ENCODE measurements around the gene SGO1. TPM values are rescaled to one million over a fixed set of nuclear protein-coding genes. Genes with fewer than 3 reads are reported as not detected.

SGO1 gene
- total RNA-seq, 1 experiment from 2014 or later, result 23.5 TPM

DNA sequence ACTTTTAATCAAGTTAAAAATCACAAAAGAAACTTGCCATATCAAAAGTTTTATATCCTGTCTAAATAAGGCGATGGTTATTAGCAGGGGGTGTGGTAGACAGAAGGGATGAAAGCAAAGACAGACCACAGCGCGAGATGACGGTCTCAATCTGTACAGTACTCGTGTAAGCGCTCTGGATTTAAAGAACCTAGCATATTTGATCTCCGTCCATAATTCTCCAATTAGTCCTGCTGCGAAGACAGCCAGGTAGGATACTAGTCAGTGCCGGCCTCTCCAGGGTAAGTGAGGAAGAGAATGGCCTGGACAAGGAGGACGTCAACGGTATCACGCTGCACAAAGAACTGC lies 701 bp downstream of the SGO1 start:
- Histone ChIP-seq H3K4me1 (ENCODE audit: control insufficient read depth in 1 of 2, insufficient read depth in 2 of 2, low read length in 2 of 2) (peaks cover 7 to 16% of the 10 kb centered on the region in 2 experiments; a peak in 3 of 4 replicates), H4K20me1 (ENCODE audit: insufficient read depth) (no peaks in the 10 kb centered on the region), H3K27ac (ENCODE audit: low read depth, low read length) (peak overlapping the region; percentile 49), H3K9me3 (ENCODE audit: control insufficient read depth in 1 of 2, insufficient read depth in 1 of 2, low read depth in 1 of 2, low read length in 2 of 2) (no peaks in the 10 kb centered on the region), H3K4me2 (ENCODE audit: low read length) (peak overlapping the region; percentile 75), H2AFZ (ENCODE audit: low read depth, low read length, poor library complexity, severe bottlenecking) (no peak overlapping the region), H3K36me3 (ENCODE audit: control insufficient read depth in 1 of 2, insufficient read depth in 2 of 2, low read length in 2 of 2) (peaks cover 10 to 14% of the 10 kb centered on the region in 2 experiments; a peak in 2 of 4 replicates), H3K27me3 (ENCODE audit: insufficient read depth, low read length) (no peaks in the 10 kb centered on the region), H3K79me2 (ENCODE audit: insufficient read depth, low read length) (peaks cover 28% of the 10 kb centered on the region), H3K4me3 (replicated peaks in 1 of 2; ENCODE audit: low read depth in 1 of 2, low read length in 2 of 2) (peak overlapping the region; percentile 77 to 88), H3K9me2 (ENCODE audit: insufficient read depth) (no peaks in the 10 kb centered on the region), H3K9ac (ENCODE audit: low read length) (peak overlapping the region; percentile 81)
- RAD21 ChIA-PET (ENCODE audit: low non-redundant PET in 1 of 2, low total read pairs in 2 of 2, uncharacterized antibody in 2 of 2, unreplicated experiment in 2 of 2), result no interaction called here
- peak; percentile 39 for ATAC-seq
- POLR2A ChIA-PET, result no interaction called here
- no peak for TF ChIP-seq CEBPB (IDR thresholded peaks at IDR 0.05; ENCODE audit: low read depth)
- TF ChIP-seq SIN3A (IDR thresholded peaks at IDR 0.05; ENCODE audit: low read depth), result no peak
- TF ChIP-seq EZH2phosphoT487 (IDR thresholded peaks at IDR 0.05; ENCODE audit: borderline replicate concordance), result no peak
- no peak for TF ChIP-seq ELF1 (IDR thresholded peaks at IDR 0.05; ENCODE audit: borderline replicate concordance, low read depth)
- TF ChIP-seq EGR1 (IDR thresholded peaks at IDR 0.05; ENCODE audit: low read depth), result no peak
- TF ChIP-seq CBX3 (IDR thresholded peaks at IDR 0.05; ENCODE audit: low read depth), result no peak
- TF ChIP-seq POLR2AphosphoS5 (IDR thresholded peaks at IDR 0.05; ENCODE audit: low read depth, low read length), result no peak
- intact Hi-C loops (cut with micrococcal nuclease), result loop anchor here (5.0 to 10.0 kb wide), 3 partner anchors 133 to 301 kb away; partner anchors contain the start of gene RAB5A
- BruUV-seq (replicated peaks), result no TSS peak
- CTCF ChIA-PET, result no interaction called here
- no peak for DNase-seq (ENCODE audit: low read depth, low spot score)

DNA sequence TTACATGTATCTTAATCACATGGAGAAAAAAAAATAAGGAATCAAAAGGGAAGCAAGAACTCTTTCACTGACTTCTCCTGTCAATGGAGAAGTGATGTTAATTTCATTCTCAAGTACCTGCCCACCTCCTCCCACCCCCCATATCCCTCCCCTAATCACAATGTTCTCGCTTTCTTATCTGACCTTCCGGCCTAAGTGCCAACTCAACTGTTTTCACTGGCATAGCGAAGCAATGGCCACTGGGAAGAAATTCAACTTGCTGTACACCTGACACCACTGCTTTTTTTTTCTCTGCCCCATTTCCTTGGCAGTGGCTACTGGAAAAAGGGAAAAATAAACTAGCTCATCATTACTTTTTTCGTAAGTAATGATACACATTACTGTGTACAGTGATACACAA lies 3.8 kb downstream of the SGO1 start:
- intact Hi-C loops (cut with micrococcal nuclease), result loop anchor here (10.0 kb wide), 1 partner anchor 297 kb away; no protein-coding TSS in a partner anchor
- Histone ChIP-seq H3K4me2 (ENCODE audit: low read length) (no peak overlapping the region), H3K27me3 (ENCODE audit: insufficient read depth, low read length) (no peaks in the 10 kb centered on the region), H3K9me3 (ENCODE audit: control insufficient read depth in 1 of 2, insufficient read depth in 1 of 2, low read depth in 1 of 2, low read length in 2 of 2) (no peaks in the 10 kb centered on the region), H3K9ac (ENCODE audit: low read length) (no peak overlapping the region), H3K27ac (ENCODE audit: low read depth, low read length) (no peak overlapping the region), H3K4me3 (replicated peaks in 1 of 2; ENCODE audit: low read depth in 1 of 2, low read length in 2 of 2) (no peak overlapping the region), H2AFZ (ENCODE audit: low read depth, low read length, poor library complexity, severe bottlenecking) (no peak overlapping the region), H4K20me1 (ENCODE audit: insufficient read depth) (no peaks in the 10 kb centered on the region), H3K79me2 (ENCODE audit: insufficient read depth, low read length) (peaks cover 28% of the 10 kb centered on the region), H3K4me1 (ENCODE audit: control insufficient read depth in 1 of 2, insufficient read depth in 2 of 2, low read length in 2 of 2) (peaks cover 7 to 13% of the 10 kb centered on the region in 2 experiments; a peak in 3 of 4 replicates), H3K36me3 (ENCODE audit: control insufficient read depth in 1 of 2, insufficient read depth in 2 of 2, low read length in 2 of 2) (peaks cover 10 to 17% of the 10 kb centered on the region in 2 experiments; a peak in 2 of 4 replicates), H3K9me2 (ENCODE audit: insufficient read depth) (no peaks in the 10 kb centered on the region)
- ChIA-PET POLR2A (no interaction called here), RAD21 (ENCODE audit: low non-redundant PET in 1 of 2, low total read pairs in 2 of 2, uncharacterized antibody in 2 of 2, unreplicated experiment in 2 of 2) (no interaction called here), CTCF (no interaction called here)
- DNase-seq (ENCODE audit: low read depth, low spot score) (no peak), ATAC-seq (no peak)
- no TSS peak for BruUV-seq (replicated peaks)
- TF ChIP-seq YY1 (IDR thresholded peaks at IDR 0.05; ENCODE audit: extremely low read depth, insufficient replicate concordance, low read depth, low read length) (no peak), CEBPB (IDR thresholded peaks at IDR 0.05; ENCODE audit: low read depth) (no peak), RAD21 (IDR thresholded peaks at IDR 0.05; ENCODE audit: low read depth) (no peak), EZH2phosphoT487 (IDR thresholded peaks at IDR 0.05; ENCODE audit: borderline replicate concordance) (no peak), EGR1 (IDR thresholded peaks at IDR 0.05; ENCODE audit: low read depth) (no peak), POLR2AphosphoS5 (IDR thresholded peaks at IDR 0.05; ENCODE audit: low read depth, low read length) (no peak), ZNF274 (IDR thresholded peaks at IDR 0.05; ENCODE audit: low read depth, low read length) (no peak), CBX3 (IDR thresholded peaks at IDR 0.05; ENCODE audit: low read depth) (no peak), SIN3A (IDR thresholded peaks at IDR 0.05; ENCODE audit: low read depth) (no peak), ZFX (IDR thresholded peaks at IDR 0.05) (no peak), SP1 (IDR thresholded peaks at IDR 0.05; ENCODE audit: low read depth) (no peak)
- TF ChIP-seq, protein P1, sequence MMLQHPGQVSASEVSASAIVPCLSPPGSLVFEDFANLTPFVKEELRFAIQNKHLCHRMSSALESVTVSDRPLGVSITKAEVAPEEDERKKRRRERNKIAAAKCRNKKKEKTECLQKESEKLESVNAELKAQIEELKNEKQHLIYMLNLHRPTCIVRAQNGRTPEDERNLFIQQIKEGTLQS (IDR thresholded peaks at IDR 0.05), result no peak
- TF ChIP-seq, protein P2, sequence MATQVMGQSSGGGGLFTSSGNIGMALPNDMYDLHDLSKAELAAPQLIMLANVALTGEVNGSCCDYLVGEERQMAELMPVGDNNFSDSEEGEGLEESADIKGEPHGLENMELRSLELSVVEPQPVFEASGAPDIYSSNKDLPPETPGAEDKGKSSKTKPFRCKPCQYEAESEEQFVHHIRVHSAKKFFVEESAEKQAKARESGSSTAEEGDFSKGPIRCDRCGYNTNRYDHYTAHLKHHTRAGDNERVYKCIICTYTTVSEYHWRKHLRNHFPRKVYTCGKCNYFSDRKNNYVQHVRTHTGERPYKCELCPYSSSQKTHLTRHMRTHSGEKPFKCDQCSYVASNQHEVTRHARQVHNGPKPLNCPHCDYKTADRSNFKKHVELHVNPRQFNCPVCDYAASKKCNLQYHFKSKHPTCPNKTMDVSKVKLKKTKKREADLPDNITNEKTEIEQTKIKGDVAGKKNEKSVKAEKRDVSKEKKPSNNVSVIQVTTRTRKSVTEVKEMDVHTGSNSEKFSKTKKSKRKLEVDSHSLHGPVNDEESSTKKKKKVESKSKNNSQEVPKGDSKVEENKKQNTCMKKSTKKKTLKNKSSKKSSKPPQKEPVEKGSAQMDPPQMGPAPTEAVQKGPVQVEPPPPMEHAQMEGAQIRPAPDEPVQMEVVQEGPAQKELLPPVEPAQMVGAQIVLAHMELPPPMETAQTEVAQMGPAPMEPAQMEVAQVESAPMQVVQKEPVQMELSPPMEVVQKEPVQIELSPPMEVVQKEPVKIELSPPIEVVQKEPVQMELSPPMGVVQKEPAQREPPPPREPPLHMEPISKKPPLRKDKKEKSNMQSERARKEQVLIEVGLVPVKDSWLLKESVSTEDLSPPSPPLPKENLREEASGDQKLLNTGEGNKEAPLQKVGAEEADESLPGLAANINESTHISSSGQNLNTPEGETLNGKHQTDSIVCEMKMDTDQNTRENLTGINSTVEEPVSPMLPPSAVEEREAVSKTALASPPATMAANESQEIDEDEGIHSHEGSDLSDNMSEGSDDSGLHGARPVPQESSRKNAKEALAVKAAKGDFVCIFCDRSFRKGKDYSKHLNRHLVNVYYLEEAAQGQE (IDR thresholded peaks at IDR 0.05; ENCODE audit: low read depth), result no peak
- TF ChIP-seq, protein P3, sequence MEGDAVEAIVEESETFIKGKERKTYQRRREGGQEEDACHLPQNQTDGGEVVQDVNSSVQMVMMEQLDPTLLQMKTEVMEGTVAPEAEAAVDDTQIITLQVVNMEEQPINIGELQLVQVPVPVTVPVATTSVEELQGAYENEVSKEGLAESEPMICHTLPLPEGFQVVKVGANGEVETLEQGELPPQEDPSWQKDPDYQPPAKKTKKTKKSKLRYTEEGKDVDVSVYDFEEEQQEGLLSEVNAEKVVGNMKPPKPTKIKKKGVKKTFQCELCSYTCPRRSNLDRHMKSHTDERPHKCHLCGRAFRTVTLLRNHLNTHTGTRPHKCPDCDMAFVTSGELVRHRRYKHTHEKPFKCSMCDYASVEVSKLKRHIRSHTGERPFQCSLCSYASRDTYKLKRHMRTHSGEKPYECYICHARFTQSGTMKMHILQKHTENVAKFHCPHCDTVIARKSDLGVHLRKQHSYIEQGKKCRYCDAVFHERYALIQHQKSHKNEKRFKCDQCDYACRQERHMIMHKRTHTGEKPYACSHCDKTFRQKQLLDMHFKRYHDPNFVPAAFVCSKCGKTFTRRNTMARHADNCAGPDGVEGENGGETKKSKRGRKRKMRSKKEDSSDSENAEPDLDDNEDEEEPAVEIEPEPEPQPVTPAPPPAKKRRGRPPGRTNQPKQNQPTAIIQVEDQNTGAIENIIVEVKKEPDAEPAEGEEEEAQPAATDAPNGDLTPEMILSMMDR (IDR thresholded peaks at IDR 0.05 in 2 of 3, conservative IDR thresholded peaks at IDR 0.05 in 1 of 3; ENCODE audit: borderline replicate concordance in 1 of 3, insufficient read depth in 1 of 3, low read depth in 2 of 3, low read length in 2 of 3), result no peak

Data from HCT116 (cell line).